Fibroblast of skin of right biceps (primary cell): ENCODE data around the gene ADAM8.
"Not testable (repeated sequence)": the region's sequence is repeated elsewhere in the genome, so short reads cannot be mapped to it uniquely, and the experiment has no call there.

Experiments
- DNase-seq: peaks from one replicate; pipeline ENCODE4 v3.0.0-alpha.2; 2013

The ADAM8 gene

GRCh38 chr10:133247681-133248333, 28.9 kb downstream of the ADAM8 start:
- no peak for DNase-seq

- no peak for DNase-seq
Observed at GRCh38 chr10:133246236-133246626, 30.4 kb downstream of the ADAM8 start.

DNA sequence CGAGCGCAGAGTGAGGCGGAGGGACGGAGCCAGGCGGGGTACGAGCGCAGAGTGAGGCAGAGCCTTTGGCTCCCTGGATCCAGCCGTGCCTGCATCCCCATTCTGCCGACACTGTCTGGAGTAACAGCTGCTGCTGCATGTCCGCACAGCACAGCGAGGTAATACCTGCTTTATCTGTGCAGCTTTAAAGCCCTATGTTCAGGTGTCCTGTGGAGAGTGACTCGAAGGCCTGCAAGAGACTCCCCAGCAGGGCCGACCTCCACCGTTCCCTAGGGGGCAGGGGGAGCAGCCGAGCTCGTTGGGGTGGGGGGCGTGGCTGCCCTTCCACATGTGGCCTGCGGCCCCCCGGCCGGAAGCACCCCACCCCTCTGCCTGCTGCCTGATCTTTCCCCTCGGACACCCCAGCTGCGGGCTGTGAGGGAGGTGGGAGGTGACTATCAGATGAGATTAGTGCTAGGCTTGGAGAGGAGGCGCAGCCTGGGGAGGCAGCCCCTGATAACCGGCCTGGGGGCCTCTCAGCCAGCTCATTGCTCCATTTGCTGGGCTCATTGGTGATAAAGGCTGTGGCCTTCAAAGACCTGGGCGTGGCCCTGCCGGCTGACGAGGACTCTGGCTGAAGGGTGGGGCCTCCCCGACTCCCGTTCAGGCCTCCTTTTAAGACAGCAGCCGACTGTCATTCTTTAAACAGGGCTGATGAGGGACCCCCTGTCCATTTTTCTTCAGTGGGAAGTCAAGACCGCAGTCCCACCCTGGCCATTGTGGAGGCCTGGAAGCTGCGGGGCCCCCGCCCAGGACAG, 31.0 kb downstream of the ADAM8 start:
- no peak for DNase-seq

DNA sequence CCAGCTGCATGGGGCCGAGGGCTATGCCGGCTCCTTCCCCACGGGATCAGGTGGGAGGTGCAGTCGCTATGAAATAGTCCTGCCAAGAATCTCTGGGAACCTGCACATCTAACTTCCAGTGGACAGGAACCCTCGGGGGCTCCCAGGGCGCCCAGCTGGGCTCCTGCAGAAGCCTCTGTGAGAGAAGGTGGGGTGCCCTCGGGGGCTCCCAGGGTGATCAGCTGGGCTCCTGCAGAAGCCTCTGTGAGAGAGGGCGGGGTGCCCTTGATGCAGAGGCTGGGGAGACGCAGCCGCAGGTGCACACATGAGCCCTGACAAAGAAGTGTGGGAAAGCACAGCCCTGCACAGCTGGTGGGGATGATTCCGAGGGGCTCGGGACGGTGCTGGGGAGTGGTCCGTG, 33.1 kb downstream of the ADAM8 start:
- no peak for DNase-seq

- DNase-seq = peak; percentile 4
Observed at GRCh38 chr10:133242611-133243356, 33.9 kb downstream of the ADAM8 start.

DNA sequence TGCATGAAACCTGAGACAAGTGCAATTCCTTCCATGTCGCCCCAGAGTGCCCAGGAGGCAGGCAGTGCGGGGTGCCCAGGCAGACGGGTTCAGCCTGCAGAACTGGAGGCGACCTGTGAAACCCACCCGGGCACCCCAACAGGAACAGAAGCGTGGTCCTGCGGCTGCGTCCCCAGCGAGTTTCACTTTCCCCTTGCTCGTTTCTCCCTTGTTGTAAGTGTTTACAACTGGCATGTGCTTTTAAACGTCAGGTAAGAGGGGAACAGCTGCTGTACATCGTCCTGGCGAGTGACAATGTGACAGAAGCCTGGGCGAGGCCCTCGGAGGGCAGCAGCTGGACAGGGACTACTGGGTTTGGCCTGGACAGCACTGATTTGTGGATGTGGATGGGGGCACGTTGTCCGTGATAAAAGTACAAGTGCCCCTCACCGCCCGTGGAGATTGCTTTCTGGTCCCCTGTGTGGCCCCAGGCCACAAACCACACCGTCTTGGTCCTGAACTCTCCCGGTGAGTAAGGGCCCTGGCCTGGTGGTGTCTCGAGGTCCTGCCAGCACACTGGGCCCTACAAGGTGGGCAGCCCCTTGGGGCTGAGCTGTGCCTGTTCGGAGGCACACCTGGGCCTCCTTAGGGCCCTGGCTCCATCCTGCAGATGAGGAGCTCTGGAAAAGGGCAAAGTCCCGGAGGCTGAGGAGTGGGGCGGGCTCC, 35.0 kb downstream of the ADAM8 start:
- no peak for DNase-seq

DNA sequence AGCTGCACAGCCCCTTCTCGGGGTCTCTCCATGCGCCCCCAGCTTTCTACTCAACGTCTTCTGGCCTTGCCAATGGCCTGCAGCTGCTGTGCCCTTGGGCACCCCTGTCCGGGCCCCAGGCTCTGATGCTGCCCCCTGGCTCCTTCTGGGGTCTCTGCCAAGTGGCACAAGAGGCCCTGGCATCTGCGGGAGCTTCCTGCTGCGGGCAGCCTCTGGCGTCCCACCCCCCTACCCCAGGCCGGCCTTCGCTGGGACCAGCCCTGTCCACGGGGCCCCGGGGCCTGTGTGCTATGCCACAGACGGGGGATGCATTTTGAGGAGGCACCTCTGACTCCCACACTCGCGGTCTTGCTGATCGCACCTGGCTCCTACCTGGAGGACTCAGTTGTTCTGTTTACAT, 36.7 kb downstream of the ADAM8 start:
- no peak for DNase-seq

DNA sequence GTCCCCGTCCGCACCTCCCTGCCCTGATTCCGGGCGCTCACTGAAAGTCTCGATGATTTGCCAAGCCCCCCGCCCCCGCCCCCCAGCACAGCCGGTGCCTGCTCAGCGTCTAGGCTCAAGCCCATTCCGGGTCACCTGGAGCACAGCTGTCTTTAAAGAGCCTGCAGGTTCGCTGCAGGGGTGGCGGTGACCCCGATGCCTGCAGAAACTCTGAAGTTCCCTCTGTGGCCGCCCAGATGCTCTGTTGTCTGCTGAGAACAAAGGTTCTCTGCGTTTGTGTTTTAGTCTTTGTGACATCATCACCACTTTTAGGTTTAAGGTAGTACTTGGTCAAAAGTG, 38.2 kb downstream of the ADAM8 start:
- DNase-seq = no peak

DNA sequence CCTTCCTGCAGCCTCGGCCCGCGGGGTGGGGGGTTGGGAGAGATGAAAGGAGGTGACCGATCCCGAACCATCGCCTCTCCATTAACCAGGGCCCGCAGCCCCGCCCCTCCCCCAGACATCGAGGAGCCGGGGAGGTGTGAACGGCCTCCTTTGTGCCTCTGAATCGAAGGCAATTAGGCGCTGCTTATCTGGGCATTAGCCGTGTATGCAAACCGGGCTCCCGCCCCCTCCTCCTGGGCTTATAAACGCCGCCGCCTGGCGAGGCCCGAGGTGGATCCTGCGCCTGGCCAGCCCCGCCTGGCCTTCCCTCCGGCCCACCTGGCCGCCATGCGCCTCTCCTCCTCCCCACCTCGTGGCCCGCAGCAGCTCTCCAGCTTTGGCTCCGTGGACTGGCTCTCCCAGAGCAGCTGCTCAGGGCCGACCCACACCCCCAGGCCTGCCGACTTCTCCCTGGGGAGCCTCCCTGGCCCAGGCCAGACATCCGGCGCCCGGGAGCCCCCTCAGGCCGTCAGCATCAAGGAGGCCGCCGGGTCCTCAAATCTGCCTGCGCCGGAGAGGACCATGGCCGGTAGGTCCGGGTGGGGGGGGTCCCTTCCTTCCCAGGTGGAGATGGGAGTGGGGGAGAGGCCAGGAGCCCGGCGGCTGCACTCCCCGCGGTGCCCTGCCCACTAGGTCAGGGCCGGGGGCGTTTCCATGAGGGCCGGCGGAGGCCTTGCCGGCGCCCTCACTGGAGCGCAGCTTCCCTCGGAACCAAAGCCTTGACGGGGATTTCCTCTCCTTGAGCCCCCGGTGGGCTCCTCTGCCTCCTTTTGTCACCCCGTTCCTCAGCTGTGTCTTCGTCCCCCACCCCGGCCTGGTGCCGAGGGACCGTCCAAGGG, 38.8 kb downstream of the ADAM8 start, which contains the start of gene VENTX:
Gene VENTX (plus strand): TSS at position 268 of the 878 bp plus-strand sequence. CDS start 60 bp downstream, at position 328.
- no peak for DNase-seq

DNA sequence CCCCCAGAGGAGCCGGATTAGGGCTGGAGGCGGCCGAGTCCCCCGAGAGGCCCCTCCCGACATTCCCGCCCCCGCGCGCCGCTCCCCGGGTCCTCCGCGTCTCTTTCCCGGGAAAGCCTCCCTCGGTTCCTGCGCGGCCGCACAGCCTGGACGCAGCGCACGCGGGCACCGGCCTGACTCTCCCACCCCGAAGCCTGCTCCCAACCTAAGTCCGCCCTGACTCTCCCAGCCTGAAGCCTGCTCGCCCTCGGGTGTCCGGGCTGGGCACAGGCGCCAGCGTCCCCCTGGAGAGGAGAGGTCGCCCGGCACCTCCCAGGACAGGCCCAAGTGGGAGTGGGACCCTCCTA, 39.5 kb downstream of the ADAM8 start:
- no peak for DNase-seq

GRCh38 chr10:133236401-133237240, 40.0 kb downstream of the ADAM8 start:
- no peak for DNase-seq

DNA sequence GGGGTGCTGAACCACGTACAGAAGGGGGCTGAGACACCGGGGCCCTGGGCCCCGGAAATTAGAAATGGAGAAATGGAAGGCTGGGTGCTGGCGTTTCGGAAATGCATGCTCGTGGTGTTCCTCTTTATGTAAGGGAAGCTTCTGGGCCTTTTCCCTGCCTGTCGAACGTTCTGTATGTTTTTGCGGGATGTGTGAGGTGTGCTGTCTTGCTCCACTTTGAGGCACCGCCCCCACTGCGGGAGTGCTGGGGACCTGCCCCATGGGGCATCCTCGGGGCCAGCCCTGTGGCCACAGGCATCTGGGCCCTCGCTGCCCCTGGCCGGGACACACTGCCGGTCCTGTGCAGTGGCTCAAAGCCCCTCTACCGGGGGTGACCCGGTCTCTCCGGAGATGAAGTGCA, 40.7 kb downstream of the ADAM8 start:
- DNase-seq = no peak

GRCh38 chr10:133235265-133235855, 41.3 kb downstream of the ADAM8 start:
- DNase-seq = no peak

- not testable (repeated sequence) for DNase-seq
Observed at GRCh38 chr10:133234796-133235195, 41.9 kb downstream of the ADAM8 start.

DNA sequence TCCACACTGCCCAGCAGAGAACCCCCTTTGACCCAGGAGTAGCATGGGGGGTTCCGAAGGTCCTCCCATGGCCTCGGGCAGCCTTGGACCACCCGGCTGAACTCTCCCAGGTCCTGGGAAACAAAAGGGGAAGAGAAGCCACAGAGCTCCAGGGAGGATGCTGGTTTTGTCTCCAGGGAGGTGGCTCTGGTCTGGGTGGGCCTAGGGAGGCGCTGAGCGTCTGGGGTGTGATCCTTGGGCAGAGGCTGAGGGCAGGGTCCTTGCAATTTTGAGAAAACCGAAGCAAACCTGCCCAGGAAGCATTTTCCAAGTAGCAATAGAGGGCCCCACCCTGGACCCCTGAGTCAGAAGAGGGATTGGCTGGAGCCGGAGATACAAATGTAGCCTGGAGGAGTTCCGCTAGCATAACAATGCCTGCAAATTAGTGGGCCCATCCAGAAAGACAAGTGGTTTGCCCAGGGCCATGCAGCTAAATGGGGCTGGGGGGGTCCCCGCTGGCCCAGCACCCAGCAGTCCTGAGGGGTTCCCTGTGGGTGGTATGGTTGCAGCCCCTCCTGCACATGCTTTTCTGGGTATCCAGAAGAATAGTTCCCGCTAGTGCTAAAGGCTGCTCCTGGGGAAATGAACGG, 44.6 kb downstream of the ADAM8 start:
- DNase-seq = no peak

DNA sequence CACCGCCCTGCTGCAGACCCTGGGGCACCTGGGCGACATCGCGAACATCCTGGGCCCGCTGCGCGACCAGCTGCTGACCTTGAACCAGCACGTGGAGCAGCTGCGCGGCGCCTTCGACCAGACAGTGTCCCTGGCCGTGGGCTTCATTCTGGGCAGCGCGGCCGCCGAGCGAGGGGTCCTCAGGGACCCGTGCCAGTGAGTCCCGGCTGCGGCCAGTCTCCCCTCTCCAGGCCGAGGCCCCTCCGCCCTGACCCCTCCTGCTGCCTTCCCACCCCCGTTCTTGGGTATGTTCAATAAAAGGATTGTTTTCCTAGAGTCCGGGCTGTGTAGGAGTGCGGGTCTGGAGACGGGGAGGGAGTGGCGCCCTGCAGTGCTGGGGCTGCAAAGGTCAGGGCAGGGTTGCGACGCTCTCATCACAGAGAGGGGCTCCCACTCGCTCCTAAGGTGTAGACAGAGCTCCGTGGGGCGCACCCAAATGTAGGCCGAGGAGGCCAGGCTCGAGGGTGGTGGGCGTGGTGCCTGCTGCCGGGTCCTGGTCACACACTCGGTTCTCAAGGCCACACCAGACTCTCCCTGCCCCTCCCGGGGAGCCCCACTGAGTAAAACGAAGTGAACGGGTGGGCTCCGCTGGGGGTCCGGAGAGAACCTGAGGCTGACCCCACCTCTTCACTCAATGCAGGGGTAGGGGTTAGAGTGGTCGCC, 45.3 kb downstream of the ADAM8 start:
- DNase-seq = no peak

DNA sequence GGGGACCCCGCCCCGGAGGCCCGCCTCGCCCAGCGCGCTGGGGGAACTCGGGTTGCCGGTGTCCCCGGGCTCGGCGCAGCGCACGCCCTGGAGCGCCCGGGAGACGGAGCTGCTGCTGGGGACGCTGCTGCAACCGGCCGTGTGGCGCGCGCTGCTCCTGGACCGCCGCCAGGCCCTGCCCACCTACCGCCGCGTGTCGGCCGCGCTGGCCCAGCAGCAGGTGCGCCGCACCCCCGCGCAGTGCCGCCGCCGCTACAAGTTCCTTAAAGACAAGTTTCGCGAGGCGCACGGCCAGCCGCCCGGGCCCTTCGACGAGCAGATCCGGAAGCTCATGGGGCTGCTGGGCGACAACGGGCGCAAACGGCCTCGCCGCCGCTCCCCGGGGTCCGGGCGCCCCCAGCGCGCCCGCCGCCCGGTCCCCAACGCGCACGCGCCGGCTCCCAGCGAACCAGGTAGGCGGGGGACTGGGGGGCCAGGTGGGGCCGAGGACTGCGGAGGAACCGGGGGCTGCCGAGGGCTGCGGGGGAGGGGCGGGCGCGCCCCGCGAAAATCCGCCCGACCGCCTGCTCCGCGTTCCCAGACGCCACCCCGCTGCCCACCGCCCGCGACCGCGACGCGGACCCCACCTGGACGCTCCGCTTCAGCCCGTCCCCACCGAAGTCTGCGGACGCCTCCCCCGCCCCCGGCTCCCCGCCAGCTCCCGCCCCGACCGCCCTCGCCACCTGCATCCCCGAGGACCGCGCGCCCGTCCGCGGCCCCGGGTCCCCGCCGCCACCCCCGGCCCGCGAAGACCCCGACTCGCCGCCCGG, 46.1 kb downstream of the ADAM8 start:
- no peak for DNase-seq

GRCh38 chr10:133230044-133230361, 46.7 kb downstream of the ADAM8 start, which contains the start of gene UTF1:
TSS of gene UTF1 (plus strand) at chr10:133230217. CDS start at chr10:133230289, 72 bp downstream.
- no peak for DNase-seq
